GM19351 (cell line): ENCODE measurements around the gene HAPLN3.
"Not testable (repeated sequence)": the region's sequence is repeated elsewhere in the genome, so short reads cannot be mapped to it uniquely, and the experiment has no call there.

Experiments
- ATAC-seq: cut with Tn5 transposase; IDR thresholded peaks from one replicate; pipeline ENCODE4 v1.9.1; 2021; ENCODE audit warnings: mild to moderate bottlenecking, moderate library complexity; ENCODE audit not compliant: unreplicated experiment

The HAPLN3 gene, protein sequence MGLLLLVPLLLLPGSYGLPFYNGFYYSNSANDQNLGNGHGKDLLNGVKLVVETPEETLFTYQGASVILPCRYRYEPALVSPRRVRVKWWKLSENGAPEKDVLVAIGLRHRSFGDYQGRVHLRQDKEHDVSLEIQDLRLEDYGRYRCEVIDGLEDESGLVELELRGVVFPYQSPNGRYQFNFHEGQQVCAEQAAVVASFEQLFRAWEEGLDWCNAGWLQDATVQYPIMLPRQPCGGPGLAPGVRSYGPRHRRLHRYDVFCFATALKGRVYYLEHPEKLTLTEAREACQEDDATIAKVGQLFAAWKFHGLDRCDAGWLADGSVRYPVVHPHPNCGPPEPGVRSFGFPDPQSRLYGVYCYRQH

DNA sequence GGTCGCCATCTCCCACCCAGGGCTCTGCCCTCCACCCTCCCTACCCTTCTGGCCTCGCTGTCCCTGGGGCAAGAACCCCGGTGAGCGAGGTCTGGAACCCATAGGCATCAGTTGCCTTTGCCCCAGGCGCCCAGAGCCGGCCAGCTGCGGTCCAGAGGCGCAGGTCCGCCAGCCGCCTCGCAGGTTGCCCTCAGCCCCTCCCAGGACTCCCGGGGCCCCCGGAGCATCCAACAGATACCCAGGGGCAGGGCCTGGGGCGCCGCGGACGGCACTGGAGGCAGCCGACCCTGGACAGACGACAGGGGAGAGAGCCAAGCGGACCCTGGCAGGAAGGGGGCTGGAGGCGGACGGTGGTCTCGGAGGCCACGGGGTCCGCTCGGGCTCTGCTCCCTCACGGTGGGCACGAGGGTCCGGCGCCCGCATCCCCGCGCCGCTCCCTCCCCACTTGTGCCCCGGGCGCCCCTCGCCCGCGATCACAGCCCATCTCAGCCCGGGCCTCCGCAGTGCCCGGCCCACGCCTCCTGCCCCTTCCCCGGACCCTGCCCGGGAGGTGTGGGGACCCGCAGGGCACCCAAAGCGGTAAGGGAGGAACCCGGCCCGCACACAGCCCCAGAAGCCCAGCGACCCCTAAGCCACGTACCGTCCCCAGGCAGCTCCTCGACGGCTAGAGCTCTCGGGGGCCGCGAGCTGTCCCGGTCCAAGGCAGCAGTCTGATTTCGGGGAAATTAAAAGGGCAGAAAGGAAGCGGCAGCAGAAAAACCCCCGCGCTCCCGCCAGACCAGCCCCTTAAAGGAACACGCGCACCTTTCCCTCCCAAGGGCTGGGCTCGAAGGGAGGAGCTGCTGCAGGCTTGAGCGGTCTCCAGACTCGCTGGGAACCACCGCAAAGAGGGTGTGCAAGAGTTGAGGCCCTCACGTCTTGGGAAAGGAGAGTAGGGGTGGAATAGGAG, at the start of gene HAPLN3:
TSS of gene HAPLN3 (minus strand) at position 726 of the 949 bp plus-strand sequence. CDS start 8,246 bp downstream, outside the sequence.
- ATAC-seq, result no peak

DNA sequence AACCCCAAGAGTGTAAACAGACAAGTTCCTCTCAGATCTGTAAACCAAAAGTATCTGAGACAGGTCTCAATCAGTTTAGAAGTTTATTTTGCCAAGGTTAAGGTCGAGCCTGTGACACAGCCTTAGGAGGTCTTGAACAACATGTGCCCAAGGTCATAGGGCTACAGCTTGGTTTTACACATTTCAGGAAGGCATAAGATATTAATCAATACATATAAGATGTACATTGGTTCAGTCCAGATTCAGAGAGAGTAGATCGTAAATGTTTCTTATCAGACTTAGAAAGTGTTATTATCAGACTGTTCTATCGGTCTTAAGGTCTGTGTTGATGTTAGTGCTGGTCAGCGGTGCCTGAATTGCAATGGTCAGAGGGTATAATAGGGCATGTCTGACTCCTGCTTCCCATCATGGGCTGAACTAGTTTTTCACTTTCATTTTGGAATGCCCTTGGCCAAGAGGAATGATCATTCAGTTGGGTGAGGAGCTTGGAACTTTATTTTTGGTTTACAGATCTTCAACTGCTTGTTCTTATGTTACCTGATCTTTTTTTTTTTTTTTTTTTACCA, 44.8 kb upstream of the HAPLN3 start:
- no peak for ATAC-seq

GRCh38 chr15:88939486-88939806, 44.1 kb upstream of the HAPLN3 start:
- no peak for ATAC-seq

GRCh38 chr15:88938802-88939485, 43.6 kb upstream of the HAPLN3 start:
- no peak for ATAC-seq

DNA sequence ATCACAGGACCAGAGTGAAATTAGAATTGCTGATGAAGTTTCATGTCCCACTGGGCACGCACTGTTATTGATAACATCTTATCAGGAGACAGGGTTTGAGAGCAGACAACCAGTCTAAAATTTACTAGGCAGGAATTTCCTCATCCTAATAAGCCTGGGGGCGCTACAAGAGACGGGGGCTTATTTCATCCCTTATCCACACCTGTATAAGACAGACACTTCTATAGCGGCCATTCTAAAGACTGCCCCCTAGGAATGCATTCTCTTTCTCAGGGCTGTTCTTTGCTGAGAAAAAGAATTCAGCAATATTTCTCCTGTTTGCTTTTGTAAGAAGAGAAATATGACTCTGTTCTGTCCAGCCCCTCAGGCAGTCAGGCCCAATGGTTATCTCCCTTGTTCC, 39.1 kb upstream of the HAPLN3 start:
- ATAC-seq, result not testable (repeated sequence)

- ATAC-seq, result no peak
Measured at GRCh38 chr15:88932875-88933330, 37.6 kb upstream of the HAPLN3 start.

GRCh38 chr15:88932271-88932874, 37.0 kb upstream of the HAPLN3 start:
- ATAC-seq, result no peak

GRCh38 chr15:88930579-88930978, 35.2 kb upstream of the HAPLN3 start:
- no peak for ATAC-seq

GRCh38 chr15:88929358-88930098, 34.2 kb upstream of the HAPLN3 start:
- not testable (repeated sequence) for ATAC-seq

- ATAC-seq, result not testable (repeated sequence)
Measured at GRCh38 chr15:88928192-88928591, 32.8 kb upstream of the HAPLN3 start.

DNA sequence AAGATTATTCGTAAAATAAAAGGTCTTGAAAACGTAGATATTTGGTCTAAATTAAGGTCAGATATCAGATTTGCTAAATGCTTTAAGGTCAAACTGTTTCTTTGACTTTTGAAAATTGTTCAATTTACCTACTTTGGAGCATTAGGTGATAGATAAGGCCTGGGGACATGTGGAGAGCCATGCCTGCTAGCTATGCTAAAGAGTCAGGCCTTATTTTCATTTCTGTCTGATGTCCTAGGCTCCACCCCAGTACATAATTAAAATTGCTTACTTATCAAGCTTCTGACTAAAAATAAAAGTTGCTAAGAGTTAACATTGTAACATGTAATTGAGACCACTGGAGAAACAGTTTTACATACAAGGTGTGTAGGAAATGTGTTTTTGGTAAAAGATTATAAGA, 30.3 kb upstream of the HAPLN3 start:
- ATAC-seq, result not testable (repeated sequence)

DNA sequence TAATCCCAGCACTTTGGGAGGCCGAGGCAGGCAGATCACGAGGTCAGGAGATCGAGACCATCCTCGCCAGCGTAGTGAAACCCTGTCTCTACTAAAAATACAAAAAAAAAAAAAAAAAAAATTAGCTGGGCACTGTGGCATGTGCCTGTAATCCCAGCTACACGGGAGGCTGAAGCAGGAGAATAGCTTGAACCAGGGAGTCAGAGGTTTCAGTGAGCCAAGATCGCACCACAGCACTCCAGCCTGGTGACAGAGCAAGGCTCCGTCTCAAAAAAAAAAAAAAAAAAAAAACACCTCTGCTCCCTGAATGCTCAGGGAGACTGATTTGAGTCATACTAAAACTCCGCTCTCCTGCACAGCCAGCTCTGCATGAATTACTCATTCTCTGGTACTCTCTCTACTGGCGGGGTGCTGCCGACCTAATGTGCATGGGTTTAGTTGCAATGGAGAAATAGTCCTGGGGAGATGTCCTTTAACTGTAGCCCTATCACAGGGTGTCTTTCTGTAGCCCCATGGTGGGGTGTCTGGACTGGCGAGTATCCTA, 25.6 kb upstream of the HAPLN3 start:
- peak; percentile 90 for ATAC-seq

GRCh38 chr15:88920186-88920891, 25.0 kb upstream of the HAPLN3 start:
- ATAC-seq, result no peak

- peak; percentile 57 for ATAC-seq
Measured at GRCh38 chr15:88918738-88919137, 23.4 kb upstream of the HAPLN3 start.

GRCh38 chr15:88917760-88918159, 22.4 kb upstream of the HAPLN3 start:
- no peak for ATAC-seq

- ATAC-seq, result no peak
Measured at GRCh38 chr15:88915354-88915753, 20.0 kb upstream of the HAPLN3 start.

GRCh38 chr15:88913850-88914169, 18.5 kb upstream of the HAPLN3 start:
- no peak for ATAC-seq

- ATAC-seq, result peak; percentile 81
Measured at GRCh38 chr15:88913017-88913849, 17.9 kb upstream of the HAPLN3 start, which contains the start of gene MFGE8. MFGE8 (minus strand) TSS chr15:88913379; CDS start chr15:88913319, 60 bp downstream.
